ENCODE measurements around the gene AOPEP.

The AOPEP gene

DNA sequence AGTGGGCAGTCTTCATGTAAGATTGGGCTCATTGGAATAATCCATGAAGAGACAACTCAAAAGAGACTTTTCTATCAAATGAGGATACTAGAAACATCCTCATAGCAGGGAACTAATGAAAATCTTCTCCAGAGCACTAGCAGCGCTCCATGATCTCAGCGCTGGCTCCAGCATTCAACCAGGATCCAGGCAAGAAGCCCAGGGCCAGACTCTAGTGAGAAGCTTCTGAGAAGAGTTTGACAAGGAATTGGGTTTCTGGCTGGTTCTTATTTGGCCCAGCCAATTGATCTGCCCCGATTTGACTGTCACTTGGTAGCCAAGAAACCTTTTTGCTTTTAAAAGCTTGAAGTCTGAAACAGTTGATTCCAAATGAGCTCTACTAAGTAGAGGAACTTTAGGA lies 60.1 kb downstream of the AOPEP start:
- no peaks in the 10 kb centered on the region for H3K4me1 ChIP-seq (ENCODE audit: control insufficient read depth, insufficient read depth, low read length)
- no peak overlapping the region for H3K4me3 ChIP-seq (ENCODE audit: low read depth, low read length)
- CTCF ChIA-PET: interaction anchor here (7.5 kb wide), 1 partner anchor 344 kb away, joined by 123 read pairs; no protein-coding TSS in a partner anchor
- POLR2A ChIA-PET: no interaction called here
- no peak overlapping the region for H3K27ac ChIP-seq (ENCODE audit: extremely low read depth, low read depth, low read length)
- no peak for TF ChIP-seq ZNF426 (tag by site-specific recombination; IDR thresholded peaks at IDR 0.05)
- TF ChIP-seq, protein P1, sequence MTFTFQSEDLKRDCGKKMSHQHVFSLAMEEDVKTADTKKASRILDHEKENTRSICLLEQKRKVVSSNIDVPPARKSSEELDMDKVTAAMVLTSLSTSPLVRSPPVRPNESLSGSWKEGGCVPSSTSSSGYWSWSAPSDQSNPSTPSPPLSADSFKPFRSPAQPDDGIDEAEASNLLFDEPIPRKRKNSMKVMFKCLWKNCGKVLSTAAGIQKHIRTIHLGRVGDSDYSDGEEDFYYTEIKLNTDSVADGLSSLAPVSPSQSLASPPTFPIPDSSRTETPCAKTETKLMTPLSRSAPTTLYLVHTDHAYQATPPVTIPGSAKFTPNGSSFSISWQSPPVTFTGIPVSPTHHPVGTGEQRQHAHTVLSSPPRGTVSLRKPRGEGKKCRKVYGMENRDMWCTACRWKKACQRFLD (tag by site-specific recombination; IDR thresholded peaks at IDR 0.05): no peak
- TF ChIP-seq ZNF114 (tag by site-specific recombination; IDR thresholded peaks at IDR 0.05): no peak
- no peaks in the 10 kb centered on the region for H3K36me3 ChIP-seq (ENCODE audit: control insufficient read depth in 2 of 2, insufficient read depth in 1 of 2, low read length in 2 of 2)
- H3K9me3 ChIP-seq (ENCODE audit: control insufficient read depth, insufficient read depth, low read depth, low read length): no peaks in the 10 kb centered on the region

DNA sequence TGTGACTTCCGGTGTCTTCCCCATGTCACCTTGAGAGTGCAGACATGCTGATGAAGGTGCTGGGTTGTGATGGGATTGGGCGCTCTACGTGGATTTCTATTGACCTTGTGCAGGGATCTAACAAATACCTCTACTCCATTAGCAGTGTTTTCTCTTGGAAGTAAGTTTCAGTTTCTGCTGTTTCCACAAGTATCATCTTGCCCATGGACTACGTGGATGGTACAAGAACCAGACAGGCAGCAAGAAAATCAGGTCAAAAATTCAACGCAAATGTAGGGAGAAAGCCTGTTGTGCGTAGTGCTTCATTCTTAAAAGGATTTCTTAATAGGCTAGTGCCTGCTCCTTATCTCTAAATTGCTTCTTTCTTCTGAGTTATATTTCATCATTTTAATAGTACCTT lies 60.8 kb downstream of the AOPEP start:
- POLR2A ChIA-PET: no interaction called here
- H3K36me3 ChIP-seq (ENCODE audit: control insufficient read depth in 2 of 2, insufficient read depth in 1 of 2, low read length in 2 of 2): peaks cover 0 to under 1% of the 10 kb centered on the region in 2 experiments; a peak in 1 of 3 replicates
- no peak for TF ChIP-seq BCL11A (tag by site-specific recombination; IDR thresholded peaks at IDR 0.05; ENCODE audit: low read depth)
- no peak for TF ChIP-seq ZNF391 (tag by site-specific recombination; IDR thresholded peaks at IDR 0.05; ENCODE audit: borderline replicate concordance, low read depth)
- TF ChIP-seq HOXA7 (CRISPR knock-in tag; IDR thresholded peaks at IDR 0.05; ENCODE audit: borderline replicate concordance): no peak
- TF ChIP-seq ZNF707 (tag by site-specific recombination; IDR thresholded peaks at IDR 0.05): no peak
- TF ChIP-seq, protein P2, sequence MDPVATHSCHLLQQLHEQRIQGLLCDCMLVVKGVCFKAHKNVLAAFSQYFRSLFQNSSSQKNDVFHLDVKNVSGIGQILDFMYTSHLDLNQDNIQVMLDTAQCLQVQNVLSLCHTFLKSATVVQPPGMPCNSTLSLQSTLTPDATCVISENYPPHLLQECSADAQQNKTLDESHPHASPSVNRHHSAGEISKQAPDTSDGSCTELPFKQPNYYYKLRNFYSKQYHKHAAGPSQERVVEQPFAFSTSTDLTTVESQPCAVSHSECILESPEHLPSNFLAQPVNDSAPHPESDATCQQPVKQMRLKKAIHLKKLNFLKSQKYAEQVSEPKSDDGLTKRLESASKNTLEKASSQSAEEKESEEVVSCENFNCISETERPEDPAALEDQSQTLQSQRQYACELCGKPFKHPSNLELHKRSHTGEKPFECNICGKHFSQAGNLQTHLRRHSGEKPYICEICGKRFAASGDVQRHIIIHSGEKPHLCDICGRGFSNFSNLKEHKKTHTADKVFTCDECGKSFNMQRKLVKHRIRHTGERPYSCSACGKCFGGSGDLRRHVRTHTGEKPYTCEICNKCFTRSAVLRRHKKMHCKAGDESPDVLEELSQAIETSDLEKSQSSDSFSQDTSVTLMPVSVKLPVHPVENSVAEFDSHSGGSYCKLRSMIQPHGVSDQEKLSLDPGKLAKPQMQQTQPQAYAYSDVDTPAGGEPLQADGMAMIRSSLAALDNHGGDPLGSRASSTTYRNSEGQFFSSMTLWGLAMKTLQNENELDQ (tag by site-specific recombination; IDR thresholded peaks at IDR 0.05; ENCODE audit: low read depth): no peak
- TF ChIP-seq, protein P3, sequence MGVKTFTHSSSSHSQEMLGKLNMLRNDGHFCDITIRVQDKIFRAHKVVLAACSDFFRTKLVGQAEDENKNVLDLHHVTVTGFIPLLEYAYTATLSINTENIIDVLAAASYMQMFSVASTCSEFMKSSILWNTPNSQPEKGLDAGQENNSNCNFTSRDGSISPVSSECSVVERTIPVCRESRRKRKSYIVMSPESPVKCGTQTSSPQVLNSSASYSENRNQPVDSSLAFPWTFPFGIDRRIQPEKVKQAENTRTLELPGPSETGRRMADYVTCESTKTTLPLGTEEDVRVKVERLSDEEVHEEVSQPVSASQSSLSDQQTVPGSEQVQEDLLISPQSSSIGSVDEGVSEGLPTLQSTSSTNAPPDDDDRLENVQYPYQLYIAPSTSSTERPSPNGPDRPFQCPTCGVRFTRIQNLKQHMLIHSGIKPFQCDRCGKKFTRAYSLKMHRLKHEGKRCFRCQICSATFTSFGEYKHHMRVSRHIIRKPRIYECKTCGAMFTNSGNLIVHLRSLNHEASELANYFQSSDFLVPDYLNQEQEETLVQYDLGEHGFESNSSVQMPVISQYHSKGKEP (tag by site-specific recombination; IDR thresholded peaks at IDR 0.05): no peak
- TF ChIP-seq, protein P4, sequence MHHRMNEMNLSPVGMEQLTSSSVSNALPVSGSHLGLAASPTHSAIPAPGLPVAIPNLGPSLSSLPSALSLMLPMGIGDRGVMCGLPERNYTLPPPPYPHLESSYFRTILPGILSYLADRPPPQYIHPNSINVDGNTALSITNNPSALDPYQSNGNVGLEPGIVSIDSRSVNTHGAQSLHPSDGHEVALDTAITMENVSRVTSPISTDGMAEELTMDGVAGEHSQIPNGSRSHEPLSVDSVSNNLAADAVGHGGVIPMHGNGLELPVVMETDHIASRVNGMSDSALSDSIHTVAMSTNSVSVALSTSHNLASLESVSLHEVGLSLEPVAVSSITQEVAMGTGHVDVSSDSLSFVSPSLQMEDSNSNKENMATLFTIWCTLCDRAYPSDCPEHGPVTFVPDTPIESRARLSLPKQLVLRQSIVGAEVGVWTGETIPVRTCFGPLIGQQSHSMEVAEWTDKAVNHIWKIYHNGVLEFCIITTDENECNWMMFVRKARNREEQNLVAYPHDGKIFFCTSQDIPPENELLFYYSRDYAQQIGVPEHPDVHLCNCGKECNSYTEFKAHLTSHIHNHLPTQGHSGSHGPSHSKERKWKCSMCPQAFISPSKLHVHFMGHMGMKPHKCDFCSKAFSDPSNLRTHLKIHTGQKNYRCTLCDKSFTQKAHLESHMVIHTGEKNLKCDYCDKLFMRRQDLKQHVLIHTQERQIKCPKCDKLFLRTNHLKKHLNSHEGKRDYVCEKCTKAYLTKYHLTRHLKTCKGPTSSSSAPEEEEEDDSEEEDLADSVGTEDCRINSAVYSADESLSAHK (tag by site-specific recombination; IDR thresholded peaks at IDR 0.05): no peak
- no peak for TF ChIP-seq ZNF341 (tag by site-specific recombination; IDR thresholded peaks at IDR 0.05; ENCODE audit: low read depth)
- TF ChIP-seq YY1 (tag by site-specific recombination; IDR thresholded peaks at IDR 0.05): no peak
- TF ChIP-seq ZNF138 (tag by site-specific recombination; IDR thresholded peaks at IDR 0.05; ENCODE audit: borderline replicate concordance): no peak
- TF ChIP-seq, protein P5, sequence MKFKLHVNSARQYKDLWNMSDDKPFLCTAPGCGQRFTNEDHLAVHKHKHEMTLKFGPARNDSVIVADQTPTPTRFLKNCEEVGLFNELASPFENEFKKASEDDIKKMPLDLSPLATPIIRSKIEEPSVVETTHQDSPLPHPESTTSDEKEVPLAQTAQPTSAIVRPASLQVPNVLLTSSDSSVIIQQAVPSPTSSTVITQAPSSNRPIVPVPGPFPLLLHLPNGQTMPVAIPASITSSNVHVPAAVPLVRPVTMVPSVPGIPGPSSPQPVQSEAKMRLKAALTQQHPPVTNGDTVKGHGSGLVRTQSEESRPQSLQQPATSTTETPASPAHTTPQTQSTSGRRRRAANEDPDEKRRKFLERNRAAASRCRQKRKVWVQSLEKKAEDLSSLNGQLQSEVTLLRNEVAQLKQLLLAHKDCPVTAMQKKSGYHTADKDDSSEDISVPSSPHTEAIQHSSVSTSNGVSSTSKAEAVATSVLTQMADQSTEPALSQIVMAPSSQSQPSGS (tag by site-specific recombination; IDR thresholded peaks at IDR 0.05; ENCODE audit: low read depth): no peak
- TF ChIP-seq ZNF121 (tag by site-specific recombination; IDR thresholded peaks at IDR 0.05): no peak
- CTCF ChIA-PET: interaction anchor here (7.5 kb wide), 1 partner anchor 343 kb away, joined by 123 read pairs; no protein-coding TSS in a partner anchor
- no peaks in the 10 kb centered on the region for H3K9me3 ChIP-seq (ENCODE audit: control insufficient read depth, insufficient read depth, low read depth, low read length)
- no peak overlapping the region for H3K4me3 ChIP-seq (ENCODE audit: low read depth, low read length)
- no peaks in the 10 kb centered on the region for H3K4me1 ChIP-seq (ENCODE audit: control insufficient read depth, insufficient read depth, low read length)
- H3K27ac ChIP-seq (ENCODE audit: extremely low read depth, low read depth, low read length): no peak overlapping the region

Data from HEK293 (cell line).